ENCODE data around the gene SLC6A4. TPM values are rescaled to one million over a fixed set of nuclear protein-coding genes. Genes with fewer than 3 reads are reported as not detected.

SLC6A4 gene
- total RNA-seq, 4 donors from 2014 or later, result 1.3 TPM; not detected in 2

GRCh38 chr17:30239089-30239462 is 3.6 kb upstream of the SLC6A4 start:
- no peak for TF ChIP-seq CTCF (IDR thresholded peaks at IDR 0.05; ENCODE audit: low read depth)

- no peak for TF ChIP-seq CTCF (IDR thresholded peaks at IDR 0.05; ENCODE audit: low read depth)
Observed at GRCh38 chr17:30238387-30239088, 3.0 kb upstream of the SLC6A4 start.

- TF ChIP-seq CTCF (IDR thresholded peaks at IDR 0.05; ENCODE audit: low read depth), result no peak
Observed at GRCh38 chr17:30238003-30238344, 2.5 kb upstream of the SLC6A4 start.

- TF ChIP-seq CTCF (IDR thresholded peaks at IDR 0.05; ENCODE audit: low read depth), result no peak
Observed at GRCh38 chr17:30237296-30238002, 2.0 kb upstream of the SLC6A4 start.

- TF ChIP-seq CTCF (IDR thresholded peaks at IDR 0.05; ENCODE audit: low read depth), result no peak
Observed at GRCh38 chr17:30236766-30237165, 1.3 kb upstream of the SLC6A4 start.

GRCh38 chr17:30236297-30236624 is 764 bp upstream of the SLC6A4 start:
- no peak for TF ChIP-seq CTCF (IDR thresholded peaks at IDR 0.05; ENCODE audit: low read depth)

- no peak for TF ChIP-seq CTCF (IDR thresholded peaks at IDR 0.05; ENCODE audit: low read depth)
Observed at GRCh38 chr17:30234964-30235363, 533 bp downstream of the SLC6A4 start.

All from subcutaneous adipose tissue (tissue), 4 donors.